RWPE2 (cell line): Measurements from ENCODE around the gene CEBPB.

Experiments
- ATAC-seq: fragments of 200-7000 bp; cut with Tn5 transposase; 3 replicates; pipeline ENCODE4 v1.9.1; 2021; ENCODE audit warnings: low read depth
- DNase-seq: peaks from one replicate; pipeline ENCODE4 v3.0.0-alpha.2; 2020; ENCODE audit warnings: low spot score
- H3K27ac ChIP-seq: fragments of 450-650 bp; 2 replicates; pipeline ENCODE4 v1.5.1; 2017; ENCODE audit warnings: mild to moderate bottlenecking; ENCODE audit not compliant: poor library complexity, severe bottlenecking
- H3K27me3 ChIP-seq: fragments of 250-450 bp; sonication (Bioruptor Pico); 2 replicates; pipeline ENCODE4 v1.5.1; 2021; ENCODE audit warnings: mild to moderate bottlenecking, moderate library complexity; ENCODE audit not compliant: insufficient read depth, poor library complexity, severe bottlenecking
- H3K36me3 ChIP-seq: fragments of 250-450 bp; sonication (Bioruptor Pico); 2 replicates; pipeline ENCODE4 v1.5.1; 2020; ENCODE audit warnings: low read depth, mild to moderate bottlenecking, moderate library complexity
- H3K4me1 ChIP-seq: fragments of 250-450 bp; sonication (Bioruptor Pico); 2 replicates; pipeline ENCODE4 v1.5.1; 2021; ENCODE audit warnings: mild to moderate bottlenecking, moderate library complexity; ENCODE audit not compliant: insufficient read depth, poor library complexity, severe bottlenecking
- H3K4me3 ChIP-seq: fragments of 250-450 bp; sonication (Bioruptor Pico); 2 replicates; pipeline ENCODE4 v1.5.1; 2021; ENCODE audit warnings: mild to moderate bottlenecking, moderate library complexity; ENCODE audit not compliant: severe bottlenecking
- H3K9me3 ChIP-seq: fragments of 250-450 bp; sonication (Bioruptor Pico); 2 replicates; pipeline ENCODE4 v1.5.1; 2021; ENCODE audit warnings: mild to moderate bottlenecking, moderate library complexity; ENCODE audit not compliant: severe bottlenecking
- TF ChIP-seq, protein P1 (sequence below): fragments of 450-650 bp; IDR thresholded peaks from one replicate; pipeline ENCODE4 v1.5.1; 2017; ENCODE audit warnings: mild to moderate bottlenecking, moderate library complexity; ENCODE audit not compliant: poor library complexity, severe bottlenecking

CEBPB gene

GRCh38 chr20:50230871-50231560, 40.4 kb downstream of the CEBPB start:
- TF ChIP-seq, protein P1, sequence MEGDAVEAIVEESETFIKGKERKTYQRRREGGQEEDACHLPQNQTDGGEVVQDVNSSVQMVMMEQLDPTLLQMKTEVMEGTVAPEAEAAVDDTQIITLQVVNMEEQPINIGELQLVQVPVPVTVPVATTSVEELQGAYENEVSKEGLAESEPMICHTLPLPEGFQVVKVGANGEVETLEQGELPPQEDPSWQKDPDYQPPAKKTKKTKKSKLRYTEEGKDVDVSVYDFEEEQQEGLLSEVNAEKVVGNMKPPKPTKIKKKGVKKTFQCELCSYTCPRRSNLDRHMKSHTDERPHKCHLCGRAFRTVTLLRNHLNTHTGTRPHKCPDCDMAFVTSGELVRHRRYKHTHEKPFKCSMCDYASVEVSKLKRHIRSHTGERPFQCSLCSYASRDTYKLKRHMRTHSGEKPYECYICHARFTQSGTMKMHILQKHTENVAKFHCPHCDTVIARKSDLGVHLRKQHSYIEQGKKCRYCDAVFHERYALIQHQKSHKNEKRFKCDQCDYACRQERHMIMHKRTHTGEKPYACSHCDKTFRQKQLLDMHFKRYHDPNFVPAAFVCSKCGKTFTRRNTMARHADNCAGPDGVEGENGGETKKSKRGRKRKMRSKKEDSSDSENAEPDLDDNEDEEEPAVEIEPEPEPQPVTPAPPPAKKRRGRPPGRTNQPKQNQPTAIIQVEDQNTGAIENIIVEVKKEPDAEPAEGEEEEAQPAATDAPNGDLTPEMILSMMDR, result no peak
- Histone ChIP-seq H3K4me3 (no peak overlapping the region), H3K9me3 (no peaks in the 10 kb centered on the region), H3K27ac (no peak overlapping the region), H3K36me3 (no peaks in the 10 kb centered on the region), H3K27me3 (no peaks in the 10 kb centered on the region), H3K4me1 (no peaks in the 10 kb centered on the region)
- no peak for DNase-seq
- no peak for ATAC-seq

DNA sequence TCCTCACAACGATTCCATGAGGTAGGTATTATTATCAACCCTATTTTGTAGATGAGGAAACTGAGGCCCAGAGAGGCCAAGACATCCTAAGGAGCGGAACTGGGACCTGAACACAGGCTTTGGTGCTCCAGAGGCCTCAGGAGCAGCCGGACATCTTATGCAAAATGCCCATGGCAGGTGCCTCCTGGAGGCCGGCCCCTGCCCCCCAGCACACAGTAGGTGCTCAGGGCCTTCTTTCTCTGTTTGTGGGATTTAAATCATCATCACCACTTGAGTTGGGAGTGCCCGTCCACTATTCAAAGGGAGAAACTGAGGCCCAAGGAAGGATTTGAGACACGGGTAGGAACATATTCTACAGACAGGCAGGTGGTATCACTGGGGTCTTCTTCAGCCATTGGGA, 41.2 kb downstream of the CEBPB start:
- Histone ChIP-seq H3K36me3 (no peaks in the 10 kb centered on the region), H3K4me3 (no peak overlapping the region), H3K27me3 (no peaks in the 10 kb centered on the region), H3K9me3 (no peaks in the 10 kb centered on the region), H3K27ac (no peak overlapping the region), H3K4me1 (no peaks in the 10 kb centered on the region)
- TF ChIP-seq, protein P1, result no peak
- no peak for DNase-seq
- ATAC-seq, result no peak

GRCh38 chr20:50232651-50233324, 42.2 kb downstream of the CEBPB start:
- H3K4me1 ChIP-seq, result no peaks in the 10 kb centered on the region
- no peaks in the 10 kb centered on the region for H3K36me3 ChIP-seq
- H3K4me3 ChIP-seq, result no peak overlapping the region
- no peak for ATAC-seq
- H3K9me3 ChIP-seq, result no peaks in the 10 kb centered on the region
- no peak for DNase-seq
- H3K27me3 ChIP-seq, result no peaks in the 10 kb centered on the region
- no peak overlapping the region for H3K27ac ChIP-seq
- TF ChIP-seq, protein P1, result no peak

GRCh38 chr20:50233325-50234212, 42.9 kb downstream of the CEBPB start:
- no peak overlapping the region for H3K4me3 ChIP-seq
- DNase-seq (no peak), ATAC-seq (no peak)
- H3K4me1 ChIP-seq, result no peaks in the 10 kb centered on the region
- no peaks in the 10 kb centered on the region for H3K36me3 ChIP-seq
- H3K9me3 ChIP-seq, result no peaks in the 10 kb centered on the region
- H3K27me3 ChIP-seq, result no peaks in the 10 kb centered on the region
- no peak overlapping the region for H3K27ac ChIP-seq
- TF ChIP-seq, protein P1, result no peak
